ENCODE data around the gene TIGD1.
A peak's percentile ranks its signal among the peaks of the same experiment; 100 is the strongest.

TIGD1 gene

DNA sequence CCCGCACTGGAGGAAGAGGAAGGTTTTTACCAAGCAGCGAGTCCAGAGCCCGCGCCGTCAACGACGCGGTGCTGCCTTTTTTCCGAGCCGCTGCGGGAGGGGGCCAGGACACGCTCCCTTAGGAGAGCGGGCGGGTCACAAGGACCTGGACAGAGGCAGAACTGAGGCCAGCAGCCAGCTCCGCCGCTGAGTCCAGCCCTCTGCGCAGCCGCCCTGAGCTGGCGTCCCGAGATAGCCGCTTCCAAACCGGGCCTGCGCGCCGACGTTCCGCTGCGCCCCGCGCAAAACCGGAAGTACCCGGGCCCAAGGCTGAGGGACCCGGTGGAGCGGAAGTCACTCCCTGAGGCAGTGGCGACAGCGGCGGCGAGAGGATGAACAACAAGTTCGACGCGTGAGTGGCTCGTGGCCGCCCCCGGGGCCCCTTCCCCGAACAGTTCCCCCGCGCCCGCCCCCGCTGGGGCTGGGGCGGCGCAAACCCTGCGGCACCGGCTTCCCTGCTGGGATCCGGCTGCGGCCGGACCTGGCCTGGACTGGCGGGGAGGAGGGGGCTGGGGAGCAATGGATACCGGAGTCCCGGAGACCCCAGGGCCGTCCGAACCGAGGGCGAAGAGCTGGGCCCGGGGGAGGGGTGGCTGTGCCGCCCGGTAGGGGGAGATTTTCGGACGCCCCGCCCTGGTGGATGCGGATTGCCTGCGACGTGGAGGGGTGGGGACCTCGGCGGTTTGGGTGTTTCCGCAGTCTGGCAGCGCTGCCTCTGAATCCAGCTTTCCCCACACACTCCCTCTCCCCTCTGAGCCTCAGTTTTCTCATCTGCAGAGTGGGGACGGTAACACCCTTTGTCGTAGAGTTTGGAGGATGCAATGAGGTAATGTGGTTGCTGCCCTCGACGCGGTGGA is at the start of gene TIGD1, which contains the start of gene EIF4E2:
Gene TIGD1 (minus strand): TSS at position 204 of the 896 bp plus-strand sequence. CDS start 675 bp downstream, outside the sequence.
Gene EIF4E2 (plus strand): TSS at position 336 of the 896 bp plus-strand sequence. CDS start 36 bp downstream, at position 372.
- peaks cover 86% of the 10 kb centered on the region for H3K79me2 ChIP-seq (ENCODE audit: low read length)
- H3K36me3 ChIP-seq (replicated peaks; ENCODE audit: low read depth, low read length), result peaks cover 17% of the 10 kb centered on the region

GRCh38 chr2:232598293-232598692 is 47.9 kb upstream of the TIGD1 start:
- no peak overlapping the region for H3K4me3 ChIP-seq (ENCODE audit: low read length)

More for the DNA sequence above, at the start of gene TIGD1, which contains the start of gene EIF4E2:
- peaks cover 7% of the 10 kb centered on the region for H3K4me1 ChIP-seq (ENCODE audit: low read length)
- H3K9me3 ChIP-seq (ENCODE audit: insufficient read depth, low read length), result no peaks in the 10 kb centered on the region
- no peak for TF ChIP-seq EZH2phosphoT487 (IDR thresholded peaks at IDR 0.05; ENCODE audit: low read depth)
- TF ChIP-seq, protein P1, sequence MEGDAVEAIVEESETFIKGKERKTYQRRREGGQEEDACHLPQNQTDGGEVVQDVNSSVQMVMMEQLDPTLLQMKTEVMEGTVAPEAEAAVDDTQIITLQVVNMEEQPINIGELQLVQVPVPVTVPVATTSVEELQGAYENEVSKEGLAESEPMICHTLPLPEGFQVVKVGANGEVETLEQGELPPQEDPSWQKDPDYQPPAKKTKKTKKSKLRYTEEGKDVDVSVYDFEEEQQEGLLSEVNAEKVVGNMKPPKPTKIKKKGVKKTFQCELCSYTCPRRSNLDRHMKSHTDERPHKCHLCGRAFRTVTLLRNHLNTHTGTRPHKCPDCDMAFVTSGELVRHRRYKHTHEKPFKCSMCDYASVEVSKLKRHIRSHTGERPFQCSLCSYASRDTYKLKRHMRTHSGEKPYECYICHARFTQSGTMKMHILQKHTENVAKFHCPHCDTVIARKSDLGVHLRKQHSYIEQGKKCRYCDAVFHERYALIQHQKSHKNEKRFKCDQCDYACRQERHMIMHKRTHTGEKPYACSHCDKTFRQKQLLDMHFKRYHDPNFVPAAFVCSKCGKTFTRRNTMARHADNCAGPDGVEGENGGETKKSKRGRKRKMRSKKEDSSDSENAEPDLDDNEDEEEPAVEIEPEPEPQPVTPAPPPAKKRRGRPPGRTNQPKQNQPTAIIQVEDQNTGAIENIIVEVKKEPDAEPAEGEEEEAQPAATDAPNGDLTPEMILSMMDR (IDR thresholded peaks at IDR 0.05; ENCODE audit: low read depth, low read length), result no peak
- H4K20me1 ChIP-seq (ENCODE audit: insufficient read depth, low read length), result 0 out of 2 replicates have a peak, but pooled peaks cover 7% of the 10 kb centered on the region
- peak within 1 kb of the TSS; percentile 86 for H2AFZ ChIP-seq (ENCODE audit: low read depth, low read length)
- H3K4me2 ChIP-seq (ENCODE audit: low read length), result peak within 1 kb of the TSS; percentile 91
- H3K27me3 ChIP-seq (ENCODE audit: low read depth, low read length), result no peaks in the 10 kb centered on the region
- H3K4me3 ChIP-seq (ENCODE audit: low read length), result peak within 1 kb of the TSS; percentile 92
- H3K9ac ChIP-seq (ENCODE audit: low read length), result peak within 1 kb of the TSS; percentile 92
- H3K27ac ChIP-seq (ENCODE audit: low read length), result peak within 1 kb of the TSS; percentile 82

GRCh38 chr2:232597362-232598079 is 47.2 kb upstream of the TIGD1 start:
- TF ChIP-seq EZH2phosphoT487 (IDR thresholded peaks at IDR 0.05; ENCODE audit: low read depth), result no peak
- TF ChIP-seq, protein P1 (IDR thresholded peaks at IDR 0.05; ENCODE audit: low read depth, low read length), result no peak

More at GRCh38 chr2:232598293-232598692, 47.9 kb upstream of the TIGD1 start:
- H3K27ac ChIP-seq (ENCODE audit: low read length), result no peak overlapping the region
- TF ChIP-seq, protein P1 (IDR thresholded peaks at IDR 0.05; ENCODE audit: low read depth, low read length), result no peak
- no peak for TF ChIP-seq EZH2phosphoT487 (IDR thresholded peaks at IDR 0.05; ENCODE audit: low read depth)
- no peak overlapping the region for H3K4me2 ChIP-seq (ENCODE audit: low read length)
- no peaks in the 10 kb centered on the region for H4K20me1 ChIP-seq (ENCODE audit: insufficient read depth, low read length)
- no peaks in the 10 kb centered on the region for H3K36me3 ChIP-seq (replicated peaks; ENCODE audit: low read depth, low read length)
- no peaks in the 10 kb centered on the region for H3K79me2 ChIP-seq (ENCODE audit: low read length)
- H3K9ac ChIP-seq (ENCODE audit: low read length), result no peak overlapping the region
- H2AFZ ChIP-seq (ENCODE audit: low read depth, low read length), result no peak overlapping the region
- no peaks in the 10 kb centered on the region for H3K9me3 ChIP-seq (ENCODE audit: insufficient read depth, low read length)
- H3K4me1 ChIP-seq (ENCODE audit: low read length), result no peaks in the 10 kb centered on the region
- no peaks in the 10 kb centered on the region for H3K27me3 ChIP-seq (ENCODE audit: low read depth, low read length)

DNA sequence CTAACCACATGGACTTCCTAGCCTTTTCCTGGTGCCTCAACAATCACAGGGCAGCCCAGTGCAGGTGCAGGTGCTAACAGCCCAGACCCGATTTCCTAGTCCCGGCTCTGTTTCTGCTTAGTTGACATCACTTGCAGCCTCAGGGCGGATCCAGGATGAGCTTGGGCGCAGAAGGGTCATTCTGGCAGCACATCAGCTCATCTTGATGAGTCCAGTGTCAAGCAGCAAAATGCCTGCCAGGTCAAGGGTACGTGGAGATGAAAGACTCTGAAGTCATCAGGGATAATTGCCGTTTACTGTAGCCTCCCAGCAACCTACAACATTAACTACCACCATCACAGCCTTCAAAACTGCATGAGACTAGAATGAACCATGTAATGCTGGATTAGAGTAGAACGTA is 43.6 kb upstream of the TIGD1 start:
- Histone ChIP-seq H3K9me3 (ENCODE audit: insufficient read depth, low read length) (no peaks in the 10 kb centered on the region), H4K20me1 (ENCODE audit: insufficient read depth, low read length) (no peaks in the 10 kb centered on the region), H3K79me2 (ENCODE audit: low read length) (no peaks in the 10 kb centered on the region), H3K4me1 (ENCODE audit: low read length) (no peaks in the 10 kb centered on the region), H3K27ac (ENCODE audit: low read length) (no peak overlapping the region), H3K36me3 (replicated peaks; ENCODE audit: low read depth, low read length) (no peaks in the 10 kb centered on the region), H3K27me3 (ENCODE audit: low read depth, low read length) (no peaks in the 10 kb centered on the region), H3K4me3 (ENCODE audit: low read length) (no peak overlapping the region), H3K9ac (ENCODE audit: low read length) (no peak overlapping the region), H3K4me2 (ENCODE audit: low read length) (no peak overlapping the region), H2AFZ (ENCODE audit: low read depth, low read length) (no peak overlapping the region)
- TF ChIP-seq, protein P1 (IDR thresholded peaks at IDR 0.05; ENCODE audit: low read depth, low read length), result no peak

More at GRCh38 chr2:232597362-232598079, 47.2 kb upstream of the TIGD1 start:
- no peak overlapping the region for H2AFZ ChIP-seq (ENCODE audit: low read depth, low read length)
- no peaks in the 10 kb centered on the region for H3K36me3 ChIP-seq (replicated peaks; ENCODE audit: low read depth, low read length)
- no peaks in the 10 kb centered on the region for H3K9me3 ChIP-seq (ENCODE audit: insufficient read depth, low read length)
- no peaks in the 10 kb centered on the region for H3K27me3 ChIP-seq (ENCODE audit: low read depth, low read length)
- H3K4me2 ChIP-seq (ENCODE audit: low read length), result no peak overlapping the region
- no peaks in the 10 kb centered on the region for H3K79me2 ChIP-seq (ENCODE audit: low read length)
- H4K20me1 ChIP-seq (ENCODE audit: insufficient read depth, low read length), result no peaks in the 10 kb centered on the region
- no peak overlapping the region for H3K4me3 ChIP-seq (ENCODE audit: low read length)
- H3K27ac ChIP-seq (ENCODE audit: low read length), result no peak overlapping the region
- no peak overlapping the region for H3K9ac ChIP-seq (ENCODE audit: low read length)
- no peaks in the 10 kb centered on the region for H3K4me1 ChIP-seq (ENCODE audit: low read length)
